Measurements from ENCODE around the gene ANKRD39.

- TF ChIP-seq RBM39 (optimal IDR thresholded peaks at IDR 0.05; ENCODE audit: low read depth, low read length) (no peak), PATZ1 (CRISPR knock-in tag; IDR thresholded peaks at IDR 0.05; ENCODE audit: borderline replicate concordance) (no peak), POLR2A (conservative IDR thresholded peaks at IDR 0.05) (no peak), HCFC1 (IDR thresholded peaks at IDR 0.05; ENCODE audit: low read depth, low read length) (no peak), MYNN (IDR thresholded peaks at IDR 0.05) (no peak), MYNN (CRISPR knock-in tag; IDR thresholded peaks at IDR 0.05) (no peak), RAD21 (CRISPR knock-in tag; conservative IDR thresholded peaks at IDR 0.05 in 1 of 2, IDR thresholded peaks at IDR 0.05 in 1 of 2) (no peak), ZNF780A (CRISPR knock-in tag; IDR thresholded peaks at IDR 0.05) (no peak), POLR2AphosphoS5 (IDR thresholded peaks at IDR 0.05; ENCODE audit: control insufficient read depth, insufficient read depth, low read depth, low read length) (no peak)
Observed at GRCh38 chr2:96861074-96861473, 3.3 kb upstream of the ANKRD39 start.

Measured in K562 (cell line).